HUES6 (cell line): ENCODE measurements around the gene GRIN2C.
A peak's percentile ranks its signal among the peaks of the same experiment; 100 is the strongest.

Source experiments
- H3K27ac ChIP-seq: 2 replicates; pipeline ENCODE4 v1.7.0; 2013; ENCODE audit warnings: low read depth, mild to moderate bottlenecking, low read length, inconsistent platforms
- H3K27me3 ChIP-seq: 2 replicates; pipeline ENCODE4 v1.6.1; 2013; ENCODE audit warnings: low read length; ENCODE audit not compliant: control insufficient read depth, insufficient read depth
- H3K36me3 ChIP-seq: 2 replicates; pipeline ENCODE4 v1.6.1; 2013; ENCODE audit warnings: low read length; ENCODE audit not compliant: control insufficient read depth, insufficient read depth
- H3K4me1 ChIP-seq: 2 replicates; pipeline ENCODE4 v1.6.1; 2013; ENCODE audit warnings: low read length; ENCODE audit not compliant: control insufficient read depth, insufficient read depth
- H3K4me3 ChIP-seq: 2 replicates; pipeline ENCODE4 v1.5.1; 2013; ENCODE audit warnings: low read depth, low read length
- H3K9ac ChIP-seq: one replicate; pipeline ENCODE4 v1.6.1; 2013; ENCODE audit warnings: mild to moderate bottlenecking, low read length
- H3K9me3 ChIP-seq: 2 replicates; pipeline ENCODE4 v1.6.1; 2013; ENCODE audit warnings: low read depth, low read length; ENCODE audit not compliant: control insufficient read depth, insufficient read depth

Gene GRIN2C

DNA sequence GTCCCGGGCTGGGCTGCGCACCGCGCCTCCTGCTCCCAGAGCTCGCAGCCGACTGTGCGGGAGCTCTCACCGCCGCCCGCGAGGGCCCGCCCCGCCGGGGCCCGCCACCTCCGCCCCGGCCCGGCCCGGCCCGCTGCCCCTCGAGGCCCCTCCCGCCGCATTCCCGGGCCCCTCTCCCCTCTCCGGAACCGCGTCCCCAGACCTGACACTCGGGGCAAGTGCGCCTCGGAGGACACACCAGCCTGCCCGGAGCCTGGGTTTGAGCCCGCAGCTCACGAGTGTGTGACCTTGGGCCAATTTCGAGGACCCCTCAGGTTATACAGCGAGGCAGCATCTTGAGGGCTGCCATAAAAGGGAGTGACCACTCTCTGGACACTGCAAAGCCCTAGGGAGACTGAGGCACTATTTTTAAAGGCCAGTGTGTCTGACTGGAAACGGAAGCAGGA lies 2.0 kb upstream of the GRIN2C start:
- peaks cover 20% of the 10 kb centered on the region for H3K36me3 ChIP-seq
- H3K27ac ChIP-seq, result no peak overlapping the region
- H3K4me1 ChIP-seq, result peaks cover 8% of the 10 kb centered on the region; the same call in 1 of the 2 replicates
- H3K4me3 ChIP-seq, result peak overlapping the region; percentile 45
- peaks cover 55% of the 10 kb centered on the region for H3K27me3 ChIP-seq
- H3K9me3 ChIP-seq, result no peaks in the 10 kb centered on the region
- H3K9ac ChIP-seq, result no peak overlapping the region

DNA sequence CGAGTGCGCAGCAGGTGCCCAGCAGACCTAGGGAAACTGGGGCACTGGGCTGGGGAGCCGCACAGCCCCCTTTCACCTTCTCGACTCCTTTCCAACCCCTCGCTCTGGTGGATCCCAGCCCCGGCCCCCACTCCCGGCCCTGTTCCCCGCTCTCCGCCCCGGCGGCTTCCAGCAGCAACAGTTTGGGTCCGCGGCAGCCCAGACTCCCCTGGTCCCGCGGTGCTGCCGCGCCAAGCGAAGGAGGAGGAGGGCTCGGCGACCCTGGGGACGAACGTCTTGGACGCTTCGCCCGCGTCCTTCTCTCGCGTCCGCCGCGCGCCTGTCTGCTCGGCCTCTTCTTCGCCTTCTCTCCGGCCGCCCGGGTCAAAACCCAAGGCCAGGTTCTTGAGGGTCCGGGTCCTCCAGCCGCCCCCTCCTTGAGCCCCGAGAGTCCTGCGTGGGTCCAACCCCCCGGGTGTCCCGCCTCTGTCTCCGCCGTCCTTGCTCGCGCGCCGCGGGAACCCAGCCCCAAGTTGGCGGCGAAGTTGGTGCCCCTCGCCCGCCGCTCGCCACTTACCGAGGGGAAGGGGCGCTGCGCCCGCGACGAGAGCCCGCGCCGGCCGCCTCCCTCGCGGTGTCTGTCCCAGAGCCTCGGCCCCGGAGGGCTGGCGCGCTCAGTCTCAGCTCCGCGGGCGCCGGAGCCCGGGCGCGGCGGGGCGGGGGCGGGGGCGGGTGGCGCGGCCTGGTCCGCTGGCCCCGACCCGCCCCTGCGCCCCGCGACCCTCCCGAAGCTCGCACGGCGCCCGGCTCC lies 1.4 kb upstream of the GRIN2C start:
- peaks cover 8% of the 10 kb centered on the region; the same call in 1 of the 2 replicates for H3K4me1 ChIP-seq
- no peaks in the 10 kb centered on the region for H3K9me3 ChIP-seq
- H3K27ac ChIP-seq, result no peak overlapping the region
- H3K9ac ChIP-seq, result no peak overlapping the region
- peak overlapping the region; percentile 55 for H3K4me3 ChIP-seq
- peaks cover 61% of the 10 kb centered on the region for H3K27me3 ChIP-seq
- peaks cover 20% of the 10 kb centered on the region for H3K36me3 ChIP-seq

DNA sequence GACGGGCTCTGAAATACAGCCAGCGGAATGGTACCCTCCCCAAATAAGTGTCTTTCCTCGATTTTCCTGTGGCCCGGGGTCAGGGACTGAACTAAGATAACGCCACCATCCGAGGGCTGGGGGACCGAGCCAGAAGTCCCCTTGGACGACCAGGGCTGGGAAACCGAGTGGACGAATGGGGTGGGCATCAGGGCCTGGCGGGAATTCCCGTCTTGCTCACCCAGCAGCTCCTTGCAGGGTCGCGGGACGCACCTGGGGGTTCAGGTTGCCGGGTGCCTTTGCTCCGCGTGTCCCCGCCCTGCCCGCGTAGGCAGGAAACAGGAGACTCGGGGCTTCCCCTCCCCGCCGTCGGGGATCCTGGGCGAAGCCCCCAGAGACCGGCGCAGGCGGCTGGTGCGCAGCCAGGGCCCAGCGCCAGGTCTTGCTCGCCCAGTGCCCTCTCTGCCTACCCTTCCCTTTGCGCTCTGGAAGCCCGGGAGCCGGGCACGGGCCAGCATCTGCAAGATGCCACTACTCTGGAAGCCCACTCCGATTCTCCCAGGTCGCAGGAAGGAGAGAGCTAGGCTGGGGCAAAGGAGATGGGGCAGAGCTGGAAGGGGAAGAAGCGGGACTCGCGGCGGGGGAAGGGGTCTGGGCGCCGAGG lies 665 bp upstream of the GRIN2C start:
- peaks cover 17% of the 10 kb centered on the region for H3K36me3 ChIP-seq
- no peaks in the 10 kb centered on the region for H3K9me3 ChIP-seq
- peak overlapping the region; percentile 55 for H3K4me3 ChIP-seq
- H3K9ac ChIP-seq, result no peak overlapping the region
- peaks cover 8% of the 10 kb centered on the region; the same call in 1 of the 2 replicates for H3K4me1 ChIP-seq
- H3K27ac ChIP-seq, result no peak overlapping the region
- peaks cover 68% of the 10 kb centered on the region for H3K27me3 ChIP-seq

DNA sequence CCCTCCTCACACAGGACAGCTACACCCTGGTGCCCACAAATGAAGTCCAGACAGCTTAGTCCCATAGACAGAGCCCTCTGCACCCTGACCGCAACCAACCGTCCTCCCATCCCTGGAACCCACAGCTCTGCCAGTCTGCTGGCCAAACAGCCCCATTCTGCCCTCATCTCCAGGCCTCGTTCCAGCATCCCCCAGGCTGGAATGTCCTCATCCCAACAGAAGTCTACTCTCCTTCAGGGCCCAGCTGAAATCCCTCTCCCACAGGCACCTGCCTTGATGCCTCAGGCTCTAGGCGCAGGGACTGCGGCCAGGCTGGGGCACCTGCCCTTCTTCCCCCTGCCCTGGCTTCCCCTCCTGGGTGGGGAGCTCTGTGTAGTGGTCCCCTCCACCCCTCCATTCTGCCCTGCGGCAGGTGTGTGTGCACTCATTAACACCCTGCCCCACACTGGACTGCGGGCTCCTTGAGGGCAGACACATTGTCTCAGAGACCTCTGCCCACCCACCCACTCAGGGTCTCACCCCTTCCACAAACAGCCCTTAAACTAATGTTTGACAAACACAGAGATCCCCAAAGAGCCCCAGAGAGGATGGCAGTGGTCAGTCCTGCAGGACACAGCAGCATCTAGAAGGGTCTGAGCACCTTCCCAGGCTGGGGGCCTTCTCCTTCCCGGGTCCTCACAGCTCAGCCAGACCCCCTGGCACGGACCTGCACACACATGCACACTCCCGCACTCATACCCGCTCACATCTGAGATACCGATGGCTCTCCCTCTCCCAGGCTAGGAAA lies 820 bp downstream of the GRIN2C start:
- Histone ChIP-seq H3K36me3 (peaks cover 10% of the 10 kb centered on the region), H3K27ac (no peak overlapping the region), H3K4me1 (peaks cover 8% of the 10 kb centered on the region; the same call in 1 of the 2 replicates), H3K27me3 (peaks cover 83% of the 10 kb centered on the region), H3K9me3 (no peaks in the 10 kb centered on the region), H3K9ac (no peak overlapping the region), H3K4me3 (peak overlapping the region; percentile 55; the same call in 1 of the 2 replicates)

DNA sequence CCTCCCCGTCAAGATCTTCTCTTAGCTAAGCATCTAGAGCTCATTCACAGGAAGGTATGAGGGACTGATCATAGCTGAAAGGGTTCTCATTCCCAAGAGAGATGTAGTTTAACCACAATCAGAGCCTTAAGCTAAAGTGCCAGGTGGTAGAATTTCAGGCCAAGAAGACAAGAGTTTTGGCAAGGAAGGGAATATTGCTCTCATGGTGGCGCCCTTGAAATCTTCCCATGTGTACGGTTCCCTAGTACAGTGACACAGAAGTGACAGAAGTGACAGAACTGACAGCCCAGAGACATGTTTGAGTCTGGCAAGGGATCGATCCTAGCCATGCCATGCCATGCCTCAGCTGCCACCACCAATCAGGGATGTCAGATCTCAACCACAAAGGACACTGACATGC lies 2.5 kb downstream of the GRIN2C start:
- Histone ChIP-seq H3K9me3 (no peaks in the 10 kb centered on the region), H3K36me3 (no peaks in the 10 kb centered on the region), H3K27ac (no peak overlapping the region), H3K27me3 (peaks cover 97% of the 10 kb centered on the region), H3K4me1 (peaks cover 14% of the 10 kb centered on the region), H3K9ac (no peak overlapping the region), H3K4me3 (no peak overlapping the region)

DNA sequence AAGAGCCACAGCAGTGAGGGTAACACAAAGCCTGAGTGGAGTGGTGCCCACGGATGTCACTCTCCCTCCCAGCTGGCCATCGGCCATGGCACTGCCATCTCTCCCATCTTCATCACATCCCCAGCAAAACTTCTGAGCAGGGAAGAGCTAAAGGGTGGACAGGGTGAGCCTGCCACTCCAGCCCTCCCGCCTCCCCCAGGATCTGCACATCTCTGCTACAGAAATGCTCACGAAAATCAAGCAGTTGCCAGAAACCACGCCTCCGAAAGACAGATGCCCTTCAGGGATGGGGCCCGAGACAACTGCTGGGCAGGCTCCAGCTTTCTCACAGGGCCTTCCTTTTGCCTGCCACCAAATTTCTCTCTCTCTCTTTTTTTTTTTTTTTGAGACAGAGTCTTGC lies 3.6 kb downstream of the GRIN2C start:
- H3K4me3 ChIP-seq, result no peak overlapping the region
- no peaks in the 10 kb centered on the region for H3K36me3 ChIP-seq
- H3K27ac ChIP-seq, result no peak overlapping the region
- H3K4me1 ChIP-seq, result peaks cover 9% of the 10 kb centered on the region; the same call in 1 of the 2 replicates
- H3K27me3 ChIP-seq, result peaks cover 98% of the 10 kb centered on the region
- no peaks in the 10 kb centered on the region for H3K9me3 ChIP-seq
- H3K9ac ChIP-seq, result no peak overlapping the region

DNA sequence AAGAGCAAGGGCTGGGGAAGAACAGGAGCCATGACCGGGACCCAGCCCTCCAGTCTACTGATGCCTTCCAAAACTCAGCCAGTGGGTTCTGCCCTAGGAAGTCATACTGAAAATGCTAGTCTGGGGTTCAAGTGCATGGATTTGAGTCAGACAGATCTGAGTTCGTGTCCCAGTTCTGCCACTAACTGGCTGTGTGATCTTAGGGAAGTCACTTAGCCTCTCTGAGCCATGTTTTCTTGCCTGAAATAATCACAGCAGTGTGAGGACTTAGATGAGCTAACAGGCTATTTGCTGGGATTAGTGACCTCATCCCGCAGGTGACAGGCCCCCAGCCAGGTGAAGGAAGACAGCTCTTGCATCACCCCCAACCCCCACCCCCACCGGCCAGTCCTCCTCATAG lies 4.4 kb downstream of the GRIN2C start:
- Histone ChIP-seq H3K27me3 (peaks cover 98% of the 10 kb centered on the region), H3K4me1 (peaks cover 7% of the 10 kb centered on the region; the same call in 1 of the 2 replicates), H3K4me3 (no peak overlapping the region), H3K9ac (no peak overlapping the region), H3K9me3 (no peaks in the 10 kb centered on the region), H3K27ac (no peak overlapping the region), H3K36me3 (no peaks in the 10 kb centered on the region)

DNA sequence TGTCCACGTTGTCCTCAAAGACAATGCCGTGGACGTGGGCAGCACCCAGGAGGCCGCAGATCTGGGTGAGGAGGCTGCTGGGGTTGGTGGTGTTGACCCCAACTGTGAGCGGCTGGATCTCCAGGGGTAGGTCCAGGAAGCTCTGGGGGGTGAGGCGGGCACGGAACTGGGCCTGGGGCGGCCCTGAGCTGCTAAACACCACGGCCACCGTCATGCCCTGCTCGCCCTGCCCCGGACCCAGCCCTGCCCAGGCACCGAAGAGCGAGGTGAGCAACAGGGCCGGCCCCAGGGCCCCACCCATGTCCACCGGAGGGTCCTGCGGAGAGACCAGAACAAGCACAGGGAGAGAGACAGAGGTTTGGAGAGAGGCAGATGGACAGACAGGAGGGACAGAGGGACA lies 4.9 kb downstream of the GRIN2C start:
- Histone ChIP-seq H3K4me3 (no peak overlapping the region), H3K36me3 (no peaks in the 10 kb centered on the region), H3K9me3 (no peaks in the 10 kb centered on the region), H3K4me1 (peaks cover 7% of the 10 kb centered on the region; the same call in 1 of the 2 replicates), H3K27ac (no peak overlapping the region), H3K27me3 (peaks cover 98% of the 10 kb centered on the region), H3K9ac (no peak overlapping the region)

DNA sequence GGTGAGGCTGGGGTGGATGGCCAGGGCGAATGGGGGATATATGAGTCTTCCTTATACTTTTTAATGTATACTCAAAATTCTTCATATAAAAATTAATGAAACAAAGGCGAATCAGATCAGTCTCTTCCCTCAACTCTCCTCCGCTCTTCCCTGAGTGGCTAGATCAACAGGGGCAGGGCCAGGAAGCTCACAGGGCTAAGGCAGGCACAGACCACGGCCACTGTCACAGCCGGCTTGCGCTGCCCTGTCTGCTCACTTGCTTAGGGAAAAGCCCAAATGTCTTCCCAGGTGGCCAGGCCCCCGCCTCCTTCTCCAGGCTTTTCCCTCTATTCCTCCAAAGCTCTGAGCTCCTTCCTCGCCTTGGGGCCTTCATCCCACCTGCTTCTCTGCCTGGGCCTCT lies 6.0 kb downstream of the GRIN2C start:
- no peak overlapping the region for H3K4me3 ChIP-seq
- H3K4me1 ChIP-seq, result peaks cover 7% of the 10 kb centered on the region; the same call in 1 of the 2 replicates
- H3K9ac ChIP-seq, result no peak overlapping the region
- peaks cover 98% of the 10 kb centered on the region for H3K27me3 ChIP-seq
- H3K36me3 ChIP-seq, result no peaks in the 10 kb centered on the region
- H3K9me3 ChIP-seq, result no peaks in the 10 kb centered on the region
- no peak overlapping the region for H3K27ac ChIP-seq

DNA sequence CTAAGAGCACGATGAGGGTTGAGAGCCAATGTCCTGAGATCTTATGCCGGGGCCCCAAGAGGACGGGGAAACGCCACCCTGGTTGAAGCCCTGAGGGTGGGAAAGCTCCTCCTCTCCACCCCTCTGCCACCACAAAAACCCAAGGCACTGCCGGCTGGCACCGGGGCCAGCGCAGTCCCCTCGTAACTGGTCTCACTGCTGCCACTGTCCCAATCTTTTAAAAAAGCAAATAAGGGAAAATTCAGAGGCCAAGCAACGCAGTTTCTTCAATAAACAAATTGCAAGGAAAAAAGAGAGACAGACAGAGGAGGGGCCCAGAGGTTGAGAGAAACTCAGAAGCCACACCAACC lies 6.7 kb downstream of the GRIN2C start:
- H3K4me3 ChIP-seq, result peak overlapping the region; percentile 67
- H3K27ac ChIP-seq, result no peak overlapping the region
- no peaks in the 10 kb centered on the region for H3K9me3 ChIP-seq
- H3K27me3 ChIP-seq, result peaks cover 98% of the 10 kb centered on the region
- H3K36me3 ChIP-seq, result no peaks in the 10 kb centered on the region
- peaks cover 7% of the 10 kb centered on the region; the same call in 1 of the 2 replicates for H3K4me1 ChIP-seq
- H3K9ac ChIP-seq, result peak overlapping the region; percentile 55
